CD4-positive, alpha-beta T cell (primary cell): ENCODE data around the gene NEU3. TPM values are rescaled to one million over a fixed set of nuclear protein-coding genes. Genes with fewer than 3 reads are reported as not detected.

Source experiments
- ATAC-seq: fragments of 200-7000 bp; cut with Tn5 transposase; one replicate; pipeline ENCODE4 v1.10.0; 2022; ENCODE audit warnings: mild to moderate bottlenecking; ENCODE audit not compliant: poor library complexity
- CTCF ChIA-PET: fragments of 350-600 bp; sonication (Branson Sonifier 250); formaldehyde crosslinking; loops from one replicate; lab custom pipeline; 2021; ENCODE audit warnings: antibody characterized with exemption, inconsistent platforms; lab: Charles Lee
- POLR2A ChIA-PET: fragments of 350-600 bp; sonication (Branson Sonifier 250); formaldehyde crosslinking; loops from one replicate; lab custom pipeline; 2021; ENCODE audit warnings: antibody characterized with exemption, inconsistent platforms; lab: Charles Lee
- DNase-seq, 14 experiments: peaks; one replicate each; pipeline ENCODE4 v3.0.0-alpha.2; 2013 to 2020; ENCODE audit warnings: mixed read lengths in 2 of 14
- H3K27ac ChIP-seq, 2 donors: one replicate each; pipeline versions ENCODE4 v1.5.1 to v1.7.0; 2013; ENCODE audit warnings: low read length in 2 of 2, low read depth in 1 of 2, mild to moderate bottlenecking in 1 of 2
- H3K27me3 ChIP-seq, 2 experiments: 1 replicate in 1 of 2; 2 replicates in 1 of 2; pipeline versions ENCODE4 v1.6.1 to v1.7.0; 2013; ENCODE audit warnings: low read length in 2 of 2, control low read depth in 1 of 2, mild to moderate bottlenecking in 1 of 2, moderate library complexity in 1 of 2; ENCODE audit not compliant: insufficient read depth in 2 of 2, control insufficient read depth in 1 of 2
- H3K36me3 ChIP-seq: one replicate; pipeline ENCODE4 v1.6.1; 2013; ENCODE audit warnings: low read length, control low read depth; ENCODE audit not compliant: insufficient read depth
- H3K4me1 ChIP-seq: one replicate; pipeline ENCODE4 v1.6.1; 2013; ENCODE audit warnings: low read length, control low read depth; ENCODE audit not compliant: insufficient read depth
- H3K4me3 ChIP-seq: one replicate; pipeline ENCODE4 v1.5.1; 2013; ENCODE audit warnings: mild to moderate bottlenecking, low read length, moderate library complexity
- H3K9me3 ChIP-seq, 2 experiments: 1 replicate in 1 of 2; 2 replicates in 1 of 2; pipeline versions ENCODE4 v1.6.1 to v1.7.0; 2013; ENCODE audit warnings: low read length in 2 of 2, mild to moderate bottlenecking in 2 of 2, control low read depth in 1 of 2, moderate library complexity in 1 of 2; ENCODE audit not compliant: control insufficient read depth in 1 of 2, insufficient read depth in 1 of 2
- H3K27ac Mint-ChIP-seq: one replicate; pipeline ENCODE4 v1.8.0; 2020; ENCODE audit warnings: mixed read lengths
- H3K27me3 Mint-ChIP-seq: one replicate; pipeline ENCODE4 v1.8.0; 2021; ENCODE audit warnings: mixed read lengths
- H3K36me3 Mint-ChIP-seq: one replicate; pipeline ENCODE4 v1.8.0; 2021; ENCODE audit warnings: low read depth, mixed read lengths
- H3K4me1 Mint-ChIP-seq: one replicate; pipeline ENCODE4 v1.8.0; 2021; ENCODE audit warnings: low read depth, mixed read lengths
- H3K4me3 Mint-ChIP-seq: one replicate; pipeline ENCODE4 v1.8.0; 2020; ENCODE audit warnings: mild to moderate bottlenecking, mixed read lengths
- H3K9me3 Mint-ChIP-seq: one replicate; pipeline ENCODE4 v1.8.0; 2020; ENCODE audit warnings: mixed read lengths
- intact Hi-C, 2 experiments: fragments of 100-400 bp; cut with DNase I in 1 of 2; cut with micrococcal nuclease in 1 of 2; formaldehyde crosslinking; loops; one replicate each; pipeline versions ENCODE4 v1.15.1 to v1.9.0; 2023 to 2025; cut with DNase I, micrococcal nuclease
- total RNA-seq, 174 experiments: library from RNA in 2 of 174; stranded (reverse) in 2 of 174; gene quantifications; one replicate each; pipeline ENCODE4 v1.2.3 and lab custom pipeline; 2021 to 2026
- TF ChIP-seq, protein P1 (sequence below): fragments of 200-600 bp; IDR thresholded peaks from one replicate; pipeline ENCODE4 v1.8.0; 2022; ENCODE audit warnings: antibody characterized with exemption, mild to moderate bottlenecking

NEU3 gene
- total RNA-seq, 2 experiments from 2014 or later = 9.7 to 10.6 TPM

- Histone ChIP-seq H3K9me3 (no peaks in the 10 kb centered on the region), H3K27ac (no peak overlapping the region), H3K4me3 (no peak overlapping the region), H3K27me3 (no peaks in the 10 kb centered on the region), H3K36me3 (peaks cover 20% of the 10 kb centered on the region), H3K4me1 (no peaks in the 10 kb centered on the region)
- H3K27ac Mint-ChIP-seq = no peak overlapping the region
- no peaks in the 10 kb centered on the region for H3K9me3 Mint-ChIP-seq
- CTCF ChIA-PET = no interaction called here
- no peak overlapping the region for H3K4me3 Mint-ChIP-seq
- H3K4me1 Mint-ChIP-seq = no peaks in the 10 kb centered on the region
- no peaks in the 10 kb centered on the region for H3K27me3 Mint-ChIP-seq
- POLR2A ChIA-PET = no interaction called here
- TF ChIP-seq, protein P1, sequence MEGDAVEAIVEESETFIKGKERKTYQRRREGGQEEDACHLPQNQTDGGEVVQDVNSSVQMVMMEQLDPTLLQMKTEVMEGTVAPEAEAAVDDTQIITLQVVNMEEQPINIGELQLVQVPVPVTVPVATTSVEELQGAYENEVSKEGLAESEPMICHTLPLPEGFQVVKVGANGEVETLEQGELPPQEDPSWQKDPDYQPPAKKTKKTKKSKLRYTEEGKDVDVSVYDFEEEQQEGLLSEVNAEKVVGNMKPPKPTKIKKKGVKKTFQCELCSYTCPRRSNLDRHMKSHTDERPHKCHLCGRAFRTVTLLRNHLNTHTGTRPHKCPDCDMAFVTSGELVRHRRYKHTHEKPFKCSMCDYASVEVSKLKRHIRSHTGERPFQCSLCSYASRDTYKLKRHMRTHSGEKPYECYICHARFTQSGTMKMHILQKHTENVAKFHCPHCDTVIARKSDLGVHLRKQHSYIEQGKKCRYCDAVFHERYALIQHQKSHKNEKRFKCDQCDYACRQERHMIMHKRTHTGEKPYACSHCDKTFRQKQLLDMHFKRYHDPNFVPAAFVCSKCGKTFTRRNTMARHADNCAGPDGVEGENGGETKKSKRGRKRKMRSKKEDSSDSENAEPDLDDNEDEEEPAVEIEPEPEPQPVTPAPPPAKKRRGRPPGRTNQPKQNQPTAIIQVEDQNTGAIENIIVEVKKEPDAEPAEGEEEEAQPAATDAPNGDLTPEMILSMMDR = no peak
- intact Hi-C loops = no loop called here
- ATAC-seq (no peak), DNase-seq (no peak)
- H3K36me3 Mint-ChIP-seq = peaks cover 59% of the 10 kb centered on the region
Measured at GRCh38 chr11:75001686-75002085, 13.0 kb downstream of the NEU3 start.

- Mint-ChIP-seq H3K9me3 (no peaks in the 10 kb centered on the region), H3K36me3 (peaks cover 59% of the 10 kb centered on the region), H3K27ac (no peak overlapping the region), H3K27me3 (no peaks in the 10 kb centered on the region), H3K4me3 (no peak overlapping the region), H3K4me1 (no peaks in the 10 kb centered on the region)
- no peaks in the 10 kb centered on the region for H3K4me1 ChIP-seq
- no peak overlapping the region for H3K4me3 ChIP-seq
- TF ChIP-seq, protein P1 = no peak
- H3K36me3 ChIP-seq = peaks cover 28% of the 10 kb centered on the region
- CTCF ChIA-PET = interaction anchor here (0.9 kb wide), 1 partner anchor 20 kb away, joined by 4 read pairs; no protein-coding TSS in a partner anchor
- ATAC-seq = no peak
- intact Hi-C loops = no loop called here
- no peak overlapping the region for H3K27ac ChIP-seq
- POLR2A ChIA-PET = no interaction called here
- no peak for DNase-seq
- H3K27me3 ChIP-seq = no peaks in the 10 kb centered on the region
- no peaks in the 10 kb centered on the region for H3K9me3 ChIP-seq
Measured at GRCh38 chr11:75002516-75002915, 13.8 kb downstream of the NEU3 start.

GRCh38 chr11:75004215-75004614 lies 15.5 kb downstream of the NEU3 start:
- H3K36me3 Mint-ChIP-seq = peaks cover 58% of the 10 kb centered on the region
- POLR2A ChIA-PET = no interaction called here
- TF ChIP-seq, protein P1 = no peak
- Histone ChIP-seq H3K4me1 (no peaks in the 10 kb centered on the region), H3K9me3 (no peaks in the 10 kb centered on the region), H3K4me3 (no peak overlapping the region), H3K27ac (no peak overlapping the region), H3K36me3 (peaks cover 39% of the 10 kb centered on the region), H3K27me3 (no peaks in the 10 kb centered on the region)
- no peaks in the 10 kb centered on the region for H3K4me1 Mint-ChIP-seq
- no peak overlapping the region for H3K4me3 Mint-ChIP-seq
- intact Hi-C loops = no loop called here
- H3K27me3 Mint-ChIP-seq = no peaks in the 10 kb centered on the region
- ATAC-seq (no peak), DNase-seq (no peak)
- CTCF ChIA-PET = no interaction called here
- H3K27ac Mint-ChIP-seq = no peak overlapping the region
- H3K9me3 Mint-ChIP-seq = no peaks in the 10 kb centered on the region
